B cell (primary cell): Measurements from ENCODE around the gene GHR. TPM values are rescaled to one million over a fixed set of nuclear protein-coding genes. Genes with fewer than 3 reads are reported as not detected.

Source experiments
- ATAC-seq: fragments of 200-7000 bp; cut with Tn5 transposase; one replicate; pipeline ENCODE4 v1.10.0; 2021; ENCODE audit warnings: low read depth, mild to moderate bottlenecking, moderate number of reproducible peaks, moderate library complexity
- CTCF ChIA-PET: fragments of 350-600 bp; sonication (Branson Sonifier 250); formaldehyde crosslinking; loops from one replicate; lab custom pipeline; 2021; ENCODE audit warnings: antibody characterized with exemption, inconsistent platforms; lab: Charles Lee
- POLR2A ChIA-PET: fragments of 350-600 bp; sonication (Branson Sonifier 250); formaldehyde crosslinking; loops from one replicate; lab custom pipeline; 2021; ENCODE audit warnings: antibody characterized with exemption; lab: Charles Lee
- DNase-seq: peaks from one replicate; pipeline ENCODE4 v3.0.0; 2013
- H2AFZ ChIP-seq: 2 replicates; pipeline ENCODE4 v1.6.1; 2012; ENCODE audit warnings: mild to moderate bottlenecking, low read depth, low read length; ENCODE audit not compliant: insufficient read depth, poor library complexity, severe bottlenecking
- H3K27ac ChIP-seq, 2 donors: 1 replicate in 1 of 2; 2 replicates in 1 of 2; pipeline ENCODE4 v1.5.1; 2012 to 2013; ENCODE audit warnings: low read length in 2 of 2, mild to moderate bottlenecking in 2 of 2, moderate library complexity in 1 of 2
- H3K27me3 ChIP-seq, 4 experiments: fragments of 200-600 bp in 1 of 4; sonication (generic) in 1 of 4; replicated peaks in 1 of 4; 1 replicate in 2 of 4; 2 replicates in 2 of 4; pipeline versions ENCODE4 v1.6.1 to v1.7.0; 2013 to 2016; ENCODE audit warnings: low read length in 3 of 4, mild to moderate bottlenecking in 2 of 4, mixed read lengths in 1 of 4, moderate library complexity in 1 of 4; ENCODE audit not compliant: insufficient read depth in 4 of 4, control insufficient read depth in 3 of 4; ENCODE audit errors: control extremely low read depth in 1 of 4
- H3K36me3 ChIP-seq, 2 experiments: replicated peaks in 1 of 2; 1 replicate in 1 of 2; 2 replicates in 1 of 2; pipeline versions ENCODE4 v1.6.1 to v1.7.1; 2013; ENCODE audit warnings: low read length in 1 of 2; ENCODE audit not compliant: insufficient read depth in 2 of 2, control insufficient read depth in 1 of 2; ENCODE audit errors: control extremely low read depth in 1 of 2, extremely low read depth in 1 of 2
- H3K4me1 ChIP-seq, 2 donors: fragments of 200-600 bp in 1 of 2; sonication (generic) in 1 of 2; 1 replicate in 1 of 2; 2 replicates in 1 of 2; pipeline versions ENCODE4 v1.5.1 to v1.6.1; 2013 to 2017; ENCODE audit warnings: low read length in 2 of 2; ENCODE audit not compliant: control insufficient read depth in 2 of 2, insufficient read depth in 2 of 2
- H3K4me2 ChIP-seq: replicated peaks from 2 replicates; pipeline ENCODE3; 2012; ENCODE audit warnings: mild to moderate bottlenecking, low read depth, low read length; ENCODE audit not compliant: poor library complexity, severe bottlenecking
- H3K4me3 ChIP-seq, 5 experiments: fragments of 200-600 bp in 1 of 5; sonication (generic) in 1 of 5; 1 replicate in 3 of 5; 2 replicates in 2 of 5; pipeline versions ENCODE4 v1.5.1 to v1.7.0; 2011 to 2016; ENCODE audit warnings: low read length in 4 of 5, mild to moderate bottlenecking in 4 of 5, low read depth in 2 of 5, control low read depth in 1 of 5, moderate library complexity in 1 of 5; ENCODE audit not compliant: insufficient read depth in 1 of 5; ENCODE audit errors: control extremely low read depth in 1 of 5, extremely low read depth in 1 of 5
- H3K79me2 ChIP-seq: fragments of 200-600 bp; sonication (generic); one replicate; pipeline ENCODE4 v1.6.0; 2016; ENCODE audit warnings: low read length; ENCODE audit not compliant: control insufficient read depth, insufficient read depth
- H3K9ac ChIP-seq: fragments of 200-600 bp; sonication (generic); 2 replicates; pipeline ENCODE4 v1.6.1; 2017; ENCODE audit warnings: mild to moderate bottlenecking, low read length, moderate library complexity
- H3K9me3 ChIP-seq, 3 donors: one replicate each; pipeline versions ENCODE4 v1.6.1 to v1.7.1; 2013; ENCODE audit warnings: low read length in 2 of 3; ENCODE audit not compliant: control insufficient read depth in 2 of 3, insufficient read depth in 1 of 3; ENCODE audit errors: control extremely low read depth in 1 of 3
- H4K20me1 ChIP-seq: 2 replicates; pipeline ENCODE4 v1.6.0; 2012; ENCODE audit warnings: mild to moderate bottlenecking, low read length; ENCODE audit not compliant: insufficient read depth, control insufficient read depth, poor library complexity, severe bottlenecking
- H3K27ac Mint-ChIP-seq: one replicate; pipeline ENCODE4 v1.8.0; 2021; ENCODE audit warnings: mixed read lengths
- H3K27me3 Mint-ChIP-seq: one replicate; pipeline ENCODE4 v1.8.0; 2021; ENCODE audit warnings: mixed read lengths
- H3K4me1 Mint-ChIP-seq: one replicate; pipeline ENCODE4 v1.8.0; 2021; ENCODE audit warnings: mixed read lengths
- H3K4me3 Mint-ChIP-seq: one replicate; pipeline ENCODE4 v1.8.0; 2021; ENCODE audit warnings: mixed read lengths
- H3K9me3 Mint-ChIP-seq: one replicate; pipeline ENCODE4 v1.8.0; 2022; ENCODE audit warnings: mixed read lengths; ENCODE audit not compliant: insufficient read depth
- EZH2 ChIP-seq: IDR thresholded peaks from 2 replicates; pipeline ENCODE4 v1.6.1; 2012; ENCODE audit warnings: borderline replicate concordance, low read depth, mild to moderate bottlenecking, moderate library complexity, low read length; ENCODE audit not compliant: insufficient read depth, poor library complexity, severe bottlenecking
- WGBS: methylation state at CpG from one replicate; pipeline ENCODE4 v1.1.5; 2013; ENCODE audit warnings: missing lambda C conversion rate; ENCODE audit not compliant: insufficient coverage; 5-methylcytosine and 5-hydroxymethylcytosine counted together
- intact Hi-C: fragments of 100-400 bp; cut with micrococcal nuclease; formaldehyde crosslinking; loops from one replicate; pipeline ENCODE4 v1.10.0; 2022
- polyA plus RNA-seq: library from polyadenylated mRNA; depleted of rRNA; stranded (reverse); fragments of >200 nt; gene quantifications from 2 replicates; pipeline ENCODE4 v1.2.3, GENCODE V29; 2012
- total RNA-seq, 2 donors: library from RNA; stranded (reverse); fragments of 120-200 nt in 1 of 2; gene quantifications; 1 replicate in 1 of 2; 2 replicates in 1 of 2; pipeline versions ENCODE4 v1.2.3 to v1.2.4, GENCODE V29; 2013 to 2022
- TF ChIP-seq, protein P1 (sequence below): fragments of 200-600 bp; IDR thresholded peaks from one replicate; pipeline ENCODE4 v1.8.0; 2022; ENCODE audit warnings: antibody characterized with exemption, mild to moderate bottlenecking

The GHR gene
- total and polyA plus RNA-seq, 2 donors (not counting 1 experiment from before 2014, with no cell fraction given), result not detected

DNA sequence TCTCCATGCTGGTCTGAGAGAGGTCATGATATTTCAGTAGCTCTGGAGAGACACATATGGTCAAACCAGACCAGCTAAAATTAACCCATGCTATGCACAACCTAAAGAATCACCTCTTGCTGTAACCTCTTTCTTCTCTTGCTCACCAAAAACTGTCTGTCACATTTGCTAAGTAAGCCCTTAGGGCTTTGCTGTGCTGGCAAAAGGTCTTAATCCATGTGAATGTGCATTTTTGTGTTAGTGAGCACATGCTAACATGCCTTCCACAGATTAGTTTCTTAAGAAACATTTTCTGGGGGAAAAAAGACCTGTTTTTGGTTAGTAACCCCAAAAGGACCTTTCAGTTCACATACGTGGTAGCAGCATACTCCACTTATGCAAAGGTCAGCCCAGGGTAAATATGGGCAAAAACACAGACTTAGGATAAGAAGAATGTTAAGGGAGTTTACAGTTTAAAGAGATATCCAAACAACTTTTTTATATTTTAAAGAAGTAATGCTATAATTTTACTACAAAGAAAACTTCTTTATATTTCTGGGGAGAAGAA is 209.2 kb downstream of the GHR start:
- WGBS, result no CpG with 5 or more reads among the region's 1 CpG
- H3K36me3 ChIP-seq, result no peaks in the 10 kb centered on the region
- Mint-ChIP-seq H3K27me3 (no peaks in the 10 kb centered on the region), H3K9me3 (no peaks in the 10 kb centered on the region), H3K4me3 (no peak overlapping the region), H3K27ac (no peak overlapping the region), H3K4me1 (peaks cover 15% of the 10 kb centered on the region)
- H3K9me3 ChIP-seq, result peaks cover 0 to 6% (median 0%) of the 10 kb centered on the region in 3 donors
- no peak overlapping the region for H2AFZ ChIP-seq
- no peak overlapping the region for H3K27ac ChIP-seq
- no peaks in the 10 kb centered on the region for H3K79me2 ChIP-seq
- H3K27me3 ChIP-seq, result no peaks in the 10 kb centered on the region
- H4K20me1 ChIP-seq, result no peaks in the 10 kb centered on the region
- no peak overlapping the region for H3K9ac ChIP-seq
- ATAC-seq (no peak), DNase-seq (no peak)
- intact Hi-C loops, result no loop called here
- peaks cover 0 to 3% of the 10 kb centered on the region in 2 donors for H3K4me1 ChIP-seq
- no peak overlapping the region for H3K4me3 ChIP-seq
- ChIA-PET CTCF (interaction anchor here (1.2 to 1.7 kb wide), 2 partner anchors 11 to 26 kb away, joined by 3 to 6 read pairs; no protein-coding TSS in a partner anchor), POLR2A (no interaction called here)
- H3K4me2 ChIP-seq, result no peak overlapping the region
- TF ChIP-seq, protein P1, sequence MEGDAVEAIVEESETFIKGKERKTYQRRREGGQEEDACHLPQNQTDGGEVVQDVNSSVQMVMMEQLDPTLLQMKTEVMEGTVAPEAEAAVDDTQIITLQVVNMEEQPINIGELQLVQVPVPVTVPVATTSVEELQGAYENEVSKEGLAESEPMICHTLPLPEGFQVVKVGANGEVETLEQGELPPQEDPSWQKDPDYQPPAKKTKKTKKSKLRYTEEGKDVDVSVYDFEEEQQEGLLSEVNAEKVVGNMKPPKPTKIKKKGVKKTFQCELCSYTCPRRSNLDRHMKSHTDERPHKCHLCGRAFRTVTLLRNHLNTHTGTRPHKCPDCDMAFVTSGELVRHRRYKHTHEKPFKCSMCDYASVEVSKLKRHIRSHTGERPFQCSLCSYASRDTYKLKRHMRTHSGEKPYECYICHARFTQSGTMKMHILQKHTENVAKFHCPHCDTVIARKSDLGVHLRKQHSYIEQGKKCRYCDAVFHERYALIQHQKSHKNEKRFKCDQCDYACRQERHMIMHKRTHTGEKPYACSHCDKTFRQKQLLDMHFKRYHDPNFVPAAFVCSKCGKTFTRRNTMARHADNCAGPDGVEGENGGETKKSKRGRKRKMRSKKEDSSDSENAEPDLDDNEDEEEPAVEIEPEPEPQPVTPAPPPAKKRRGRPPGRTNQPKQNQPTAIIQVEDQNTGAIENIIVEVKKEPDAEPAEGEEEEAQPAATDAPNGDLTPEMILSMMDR, result no peak
- no peak for TF ChIP-seq EZH2

DNA sequence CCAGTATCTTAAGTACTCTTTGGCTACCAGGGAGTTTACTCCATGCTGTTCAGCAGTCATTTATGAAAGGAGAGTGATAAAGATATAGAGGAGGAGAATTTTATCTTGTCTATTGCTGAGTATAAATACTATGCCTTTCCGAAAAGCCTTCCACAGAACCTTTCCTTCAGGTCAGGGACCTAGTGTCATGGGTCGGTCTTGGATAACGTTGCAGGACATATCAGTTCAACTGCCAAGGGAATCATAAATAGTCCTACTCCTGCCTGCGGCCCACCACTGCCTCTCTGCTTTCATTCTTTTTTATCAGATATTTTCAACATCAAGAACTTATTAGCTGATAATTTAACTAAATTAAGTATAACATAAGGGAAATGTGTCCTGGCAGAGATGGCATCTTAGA is 211.3 kb downstream of the GHR start:
- no peaks in the 10 kb centered on the region for H3K27me3 ChIP-seq
- no peak overlapping the region for H2AFZ ChIP-seq
- no peak overlapping the region for H3K4me3 Mint-ChIP-seq
- H3K79me2 ChIP-seq, result no peaks in the 10 kb centered on the region
- no peaks in the 10 kb centered on the region for H3K9me3 Mint-ChIP-seq
- WGBS, result 95% methylated on average over 3 of the region's 4 CpGs
- DNase-seq, result no peak
- no peak overlapping the region for H3K27ac ChIP-seq
- no peaks in the 10 kb centered on the region for H3K9me3 ChIP-seq
- no peak overlapping the region for H3K27ac Mint-ChIP-seq
- no peaks in the 10 kb centered on the region for H3K36me3 ChIP-seq
- ChIA-PET POLR2A (no interaction called here), CTCF (interaction anchor here (0.6 to 2.2 kb wide), 2 partner anchors 13 to 119 kb away, joined by 3 to 5 read pairs; no protein-coding TSS in a partner anchor)
- no peak overlapping the region for H3K4me3 ChIP-seq
- no peak for ATAC-seq
- no peaks in the 10 kb centered on the region for H3K4me1 ChIP-seq
- no peak overlapping the region for H3K9ac ChIP-seq
- TF ChIP-seq EZH2, result no peak
- TF ChIP-seq, protein P1, result no peak
- intact Hi-C loops, result no loop called here
- H3K27me3 Mint-ChIP-seq, result peaks cover 4% of the 10 kb centered on the region
- no peaks in the 10 kb centered on the region for H4K20me1 ChIP-seq
- peaks cover 10% of the 10 kb centered on the region for H3K4me1 Mint-ChIP-seq
- H3K4me2 ChIP-seq, result no peak overlapping the region
